NK-92 (cell line): Measurements from ENCODE around the gene TCEAL8.
"Not testable (repeated sequence)": the region's sequence is repeated elsewhere in the genome, so short reads cannot be mapped to it uniquely, and the experiment has no call there.

Experiments
- DNase-seq: peaks from one replicate; lab custom pipeline; 2025; ENCODE audit not compliant: unreplicated experiment; lab: John Stamatoyannopoulos, UW

TCEAL8 gene, protein sequence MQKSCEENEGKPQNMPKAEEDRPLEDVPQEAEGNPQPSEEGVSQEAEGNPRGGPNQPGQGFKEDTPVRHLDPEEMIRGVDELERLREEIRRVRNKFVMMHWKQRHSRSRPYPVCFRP

DNA sequence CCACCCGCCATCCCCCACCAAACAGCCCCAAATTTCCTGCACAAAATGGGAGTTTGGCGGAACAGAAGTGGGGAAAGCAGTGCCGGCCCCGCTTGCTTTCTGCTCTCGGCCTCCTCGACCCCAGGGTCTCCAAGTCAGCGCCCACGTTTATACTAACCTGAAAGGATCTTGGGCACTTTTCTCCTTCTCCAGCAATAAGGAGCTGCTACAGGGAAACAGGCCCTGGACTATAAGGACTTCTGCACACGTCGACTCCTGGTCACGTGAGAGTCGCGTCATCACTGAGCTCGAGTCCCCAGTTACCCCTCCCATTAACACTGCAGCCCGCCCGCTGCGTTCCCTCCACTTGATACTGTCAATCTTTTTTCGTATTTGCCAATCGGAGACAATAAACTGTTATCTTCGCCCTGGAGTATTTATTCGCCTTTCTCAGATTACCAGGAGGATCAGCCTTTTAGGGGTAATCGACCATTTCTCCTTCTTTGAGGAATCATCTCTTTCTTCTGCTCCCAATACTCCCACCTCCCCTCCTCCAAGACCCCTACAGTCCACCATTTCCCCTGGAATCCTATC, at the start of gene TCEAL8:
Gene TCEAL8, minus strand, starts transcription at position 235 of the 573 bp plus-strand sequence. CDS start 1,176 bp downstream, outside the sequence.
- no peak for DNase-seq

DNA sequence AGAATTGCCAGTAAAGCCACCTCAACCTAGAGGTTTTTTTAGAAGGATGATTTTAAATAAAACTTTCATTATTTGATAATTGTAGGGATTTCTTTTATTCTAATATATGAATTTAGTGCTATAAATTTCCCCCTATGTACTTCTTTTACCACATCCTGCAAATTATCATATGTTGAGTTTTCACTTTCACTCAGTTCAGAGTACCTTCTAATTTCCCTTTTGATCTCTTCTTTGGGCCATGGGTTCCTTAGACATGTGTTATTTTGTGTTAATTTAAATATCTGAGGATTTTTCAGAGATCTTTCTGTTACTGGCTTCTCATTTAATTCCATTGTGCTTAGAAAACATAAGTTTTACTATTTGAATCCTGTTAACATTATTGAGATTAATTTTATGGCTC, 49.8 kb upstream of the TCEAL8 start:
- DNase-seq: no peak

GRCh38 chrX:103293118-103293517, 38.2 kb upstream of the TCEAL8 start:
- no peak for DNase-seq

GRCh38 chrX:103279624-103280023, 24.7 kb upstream of the TCEAL8 start:
- DNase-seq: no peak

GRCh38 chrX:103276581-103277002, 21.6 kb upstream of the TCEAL8 start, which contains the start of gene TCEAL5:
Gene TCEAL5 (minus strand): TSS chrX:103276750. CDS start chrX:103274563, 2,187 bp downstream.
- DNase-seq: no peak

- DNase-seq: no peak
Measured at GRCh38 chrX:103275947-103276567, 21.1 kb upstream of the TCEAL8 start.

DNA sequence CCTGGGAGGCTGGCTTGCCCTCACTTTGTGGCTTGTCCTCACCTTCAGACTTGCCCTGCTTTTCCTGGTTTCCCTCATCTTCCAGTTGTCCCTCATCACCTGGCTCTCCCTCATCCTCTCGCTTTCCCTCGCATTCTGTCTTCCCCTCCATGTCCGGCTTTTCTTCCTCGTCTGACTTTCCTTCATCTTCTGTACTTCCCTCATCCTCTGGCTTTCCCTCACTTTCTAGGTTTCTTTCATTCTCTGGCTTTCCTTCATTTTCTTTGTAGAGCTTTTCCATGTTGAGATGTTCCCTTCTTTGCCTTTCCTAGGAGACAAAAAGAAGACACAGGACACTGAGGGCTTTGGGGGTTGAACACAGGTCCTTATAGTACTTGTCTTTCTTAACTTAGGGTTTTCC, 19.3 kb upstream of the TCEAL8 start:
- DNase-seq: no peak

DNA sequence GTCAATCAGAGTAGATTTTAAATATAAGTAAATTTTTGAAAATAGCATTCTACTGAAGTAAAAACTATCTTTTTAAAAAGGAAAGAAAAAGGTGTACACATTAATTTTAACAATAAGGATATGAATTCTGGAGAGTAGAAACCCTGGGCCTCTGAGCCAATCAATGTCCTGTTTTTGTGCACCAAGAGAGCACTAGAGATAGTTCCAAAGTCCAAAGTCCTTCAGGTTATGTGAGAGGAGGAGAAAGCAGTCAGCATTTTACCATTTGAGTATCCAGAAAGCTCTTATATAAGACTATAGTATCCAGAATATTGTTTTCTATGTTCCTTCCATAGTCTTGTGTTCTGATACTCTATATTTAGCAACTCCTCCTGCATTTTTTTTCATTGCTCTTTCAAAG, 3.3 kb upstream of the TCEAL8 start:
- DNase-seq: no peak

DNA sequence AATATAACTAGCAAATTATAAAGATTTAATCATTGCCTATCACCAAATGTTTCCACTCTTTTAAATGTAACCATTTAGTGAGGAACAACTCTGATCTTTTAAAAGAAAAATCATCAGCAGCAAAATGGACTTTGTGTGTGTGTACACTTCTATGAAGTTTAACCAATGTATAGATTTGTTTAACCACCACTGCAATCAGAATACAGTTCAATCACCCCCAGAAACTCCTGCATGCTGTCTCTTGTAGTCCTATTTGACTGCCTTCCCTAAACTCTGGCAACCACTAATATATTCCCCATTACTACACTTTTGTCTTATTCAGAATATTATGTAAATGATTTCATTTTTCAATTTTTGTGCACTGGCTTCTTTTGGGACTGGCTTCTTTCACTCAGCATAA, 1.7 kb upstream of the TCEAL8 start:
- DNase-seq: no peak

- no peak for DNase-seq
Measured at GRCh38 chrX:103254171-103254824, 657 bp downstream of the TCEAL8 start.

- no peak for DNase-seq
Measured at GRCh38 chrX:103253608-103254007, 1.3 kb downstream of the TCEAL8 start.

DNA sequence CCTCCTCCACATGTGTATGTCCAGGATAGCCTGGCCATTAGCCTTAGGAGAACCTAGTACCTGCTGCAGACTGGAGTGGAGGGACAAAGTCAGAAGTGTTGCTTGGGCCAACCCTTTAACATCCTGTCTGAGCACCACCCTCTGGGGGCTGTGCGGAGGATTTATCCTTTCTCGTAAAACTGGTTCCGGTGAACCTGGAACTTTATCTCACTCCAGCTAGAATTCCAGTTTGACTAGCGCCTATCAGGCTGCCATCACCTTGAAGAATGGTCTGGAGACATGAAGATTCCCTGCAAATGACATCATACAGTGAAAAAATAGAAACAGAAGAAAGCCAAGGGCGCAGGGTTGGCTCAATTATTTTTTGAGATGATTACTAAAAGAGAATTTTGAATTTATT, 4.0 kb downstream of the TCEAL8 start:
- no peak for DNase-seq

DNA sequence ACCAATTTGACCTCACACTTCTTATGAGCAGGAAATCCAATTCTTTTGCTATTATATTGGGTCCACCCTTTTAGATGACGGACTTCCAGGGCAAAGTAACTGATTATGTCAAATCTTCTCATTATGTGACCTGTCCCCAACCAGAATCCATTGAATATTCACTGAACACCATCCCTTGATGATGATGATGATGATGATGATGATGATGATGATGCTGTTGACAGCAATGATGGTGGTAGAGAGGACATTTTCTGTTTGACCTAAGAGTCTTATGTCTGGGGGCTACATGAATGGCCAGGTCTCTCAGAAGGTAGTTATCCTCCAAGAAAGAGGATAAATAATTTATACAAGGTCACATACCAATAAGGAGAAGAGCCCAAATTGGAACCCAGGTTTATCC, 5.2 kb downstream of the TCEAL8 start:
- no peak for DNase-seq

DNA sequence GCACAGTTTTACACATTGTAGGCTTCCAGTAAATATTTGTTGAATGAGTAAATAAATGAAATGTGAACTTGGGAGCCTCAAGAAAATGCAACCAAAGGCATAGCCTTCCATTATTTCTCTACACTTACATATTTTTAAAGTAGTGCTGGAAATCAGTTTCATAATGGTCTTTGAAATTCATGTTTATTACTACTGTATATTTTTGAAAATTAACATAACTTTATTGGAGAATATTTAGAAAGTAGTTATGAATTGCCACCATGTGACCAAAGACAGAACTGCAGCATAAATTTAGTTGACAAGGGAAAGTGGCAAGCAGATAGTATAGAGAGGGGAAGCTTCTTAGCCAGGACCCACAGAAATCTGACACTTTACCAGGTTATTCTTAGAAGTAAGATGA, 6.4 kb downstream of the TCEAL8 start:
- no peak for DNase-seq

- no peak for DNase-seq
Measured at GRCh38 chrX:103240155-103240554, 14.8 kb downstream of the TCEAL8 start.

DNA sequence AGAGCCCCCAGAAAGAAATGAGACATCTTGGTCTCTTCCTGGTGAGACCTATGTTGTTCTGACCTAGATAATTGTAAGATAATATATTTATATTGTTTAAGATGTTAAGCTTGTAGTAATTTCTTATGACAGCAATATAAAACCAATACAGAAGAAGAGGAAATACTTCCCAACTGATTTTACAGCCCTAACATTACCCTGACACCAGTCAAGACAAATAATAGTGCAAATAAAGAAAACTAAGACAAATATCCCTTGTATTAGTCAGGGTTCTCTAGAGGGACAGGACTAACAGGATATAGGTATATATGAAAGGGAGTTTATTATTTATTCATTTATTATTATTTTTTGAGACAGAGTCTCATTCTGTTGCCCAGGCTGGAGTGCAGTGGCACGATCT, 18.7 kb downstream of the TCEAL8 start:
- no peak for DNase-seq

- not testable (repeated sequence) for DNase-seq
Measured at GRCh38 chrX:103235608-103236007, 19.3 kb downstream of the TCEAL8 start.

DNA sequence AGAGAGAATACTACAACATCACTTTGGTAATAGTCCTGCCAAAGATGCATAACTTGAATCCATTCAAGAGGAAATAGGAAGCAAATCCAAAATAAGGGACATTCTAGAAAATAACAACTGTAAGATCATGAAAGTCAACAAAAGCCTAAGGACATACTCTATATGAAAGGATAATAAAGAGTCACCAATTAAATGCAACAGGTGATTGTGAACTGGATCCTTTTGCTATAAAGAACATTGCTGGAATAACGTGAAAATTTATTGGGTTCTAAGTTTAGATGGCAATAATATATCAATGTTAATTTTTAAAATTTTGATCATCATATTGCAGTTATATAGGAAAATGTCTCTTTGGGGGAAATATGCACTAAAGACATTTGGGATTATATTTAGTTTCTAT, 20.1 kb downstream of the TCEAL8 start:
- DNase-seq: no peak

GRCh38 chrX:103233263-103233662, 21.7 kb downstream of the TCEAL8 start:
- DNase-seq: no peak

- not testable (repeated sequence) for DNase-seq
Measured at GRCh38 chrX:103225918-103226317, 29.0 kb downstream of the TCEAL8 start.

- no peak for DNase-seq
Measured at GRCh38 chrX:103220511-103221323, 34.2 kb downstream of the TCEAL8 start.
